K562 (cell line): ENCODE results near the gene SELENOI.

Experiments used
- CHD1 ChIP-seq: fragments of 200-600 bp; sonication (generic); IDR thresholded peaks from one replicate; pipeline ENCODE4 v1.6.1; 2012; ENCODE audit warnings: mild to moderate bottlenecking, moderate library complexity, low read length, inconsistent platforms
- ELF1 ChIP-seq: fragments of 200-800 bp; sonication (Bioruptor generic); IDR thresholded peaks from 2 replicates; pipeline ENCODE4 v1.6.1; 2016; ENCODE audit warnings: missing genetic modification characterization, missing compliant biosample characterization

GRCh38 chr2:26410764-26411243 lies 64.9 kb downstream of the SELENOI start:
- 0 out of 2 replicates have a peak, but pooled peaks have one; percentile 17 for TF ChIP-seq ELF1 (tag)
- TF ChIP-seq CHD1: no peak
